Astrocyte (in vitro differentiated cells and primary cell): Measurements from ENCODE around the gene KLF15. TPM values are rescaled to one million over a fixed set of nuclear protein-coding genes. Genes with fewer than 3 reads are reported as not detected.

Experiments
- DNase-seq: peaks from one replicate; pipeline ENCODE4 v3.0.0-alpha.2; 2010; ENCODE audit warnings: low read depth
- FAIRE-seq: peaks from 2 replicates; lab custom pipeline; 2011; peaks lifted over from hg19 to GRCh38; lab: Jason Lieb, UNC
- H2AFZ ChIP-seq: 2 replicates; pipeline ENCODE4 v1.6.0; 2012; ENCODE audit warnings: low read depth, low read length, inconsistent platforms
- H3K27ac ChIP-seq: 2 replicates; pipeline ENCODE4 v1.5.1; 2011; ENCODE audit warnings: low read depth, low read length, inconsistent platforms
- H3K27me3 ChIP-seq: 2 replicates; pipeline ENCODE4 v1.6.0; 2011; ENCODE audit warnings: low read length, inconsistent platforms; ENCODE audit not compliant: insufficient read depth
- H3K36me3 ChIP-seq: 2 replicates; pipeline ENCODE4 v1.5.1; 2011; ENCODE audit warnings: low read length, inconsistent platforms; ENCODE audit not compliant: insufficient read depth
- H3K4me1 ChIP-seq: 2 replicates; pipeline ENCODE4 v1.5.1; 2011; ENCODE audit warnings: low read length, inconsistent platforms; ENCODE audit not compliant: insufficient read depth
- H3K4me2 ChIP-seq: 2 replicates; pipeline ENCODE4 v1.6.0; 2012; ENCODE audit warnings: low read length, inconsistent platforms
- H3K4me3 ChIP-seq: 2 replicates; pipeline ENCODE4 v1.5.1; 2011; ENCODE audit warnings: low read depth, mild to moderate bottlenecking, low read length, inconsistent platforms; ENCODE audit not compliant: insufficient read depth
- H3K79me2 ChIP-seq: 2 replicates; pipeline ENCODE4 v1.6.0; 2012; ENCODE audit warnings: mild to moderate bottlenecking, low read length, inconsistent platforms; ENCODE audit not compliant: insufficient read depth
- H3K9ac ChIP-seq: 2 replicates; pipeline ENCODE4 v1.6.0; 2012; ENCODE audit warnings: mild to moderate bottlenecking, low read length, inconsistent platforms
- H3K9me3 ChIP-seq: 2 replicates; pipeline ENCODE4 v1.5.1; 2012; ENCODE audit warnings: low read depth, mild to moderate bottlenecking, low read length, inconsistent platforms; ENCODE audit not compliant: insufficient read depth
- H4K20me1 ChIP-seq: 2 replicates; pipeline ENCODE4 v1.6.0; 2012; ENCODE audit warnings: low read length, inconsistent platforms; ENCODE audit not compliant: insufficient read depth
- H3K27ac Mint-ChIP-seq: one replicate; pipeline ENCODE4 v1.8.0; 2021; ENCODE audit warnings: mild to moderate bottlenecking, mixed read lengths; ENCODE audit not compliant: unreplicated experiment
- H3K27me3 Mint-ChIP-seq: one replicate; pipeline ENCODE4 v1.8.0; 2021; ENCODE audit warnings: low read depth, mixed read lengths; ENCODE audit not compliant: unreplicated experiment
- H3K36me3 Mint-ChIP-seq: one replicate; pipeline ENCODE4 v1.8.0; 2021; ENCODE audit warnings: low read depth, mixed read lengths; ENCODE audit not compliant: unreplicated experiment
- H3K4me1 Mint-ChIP-seq: one replicate; pipeline ENCODE4 v1.8.0; 2021; ENCODE audit warnings: low read depth, mixed read lengths; ENCODE audit not compliant: unreplicated experiment
- H3K4me3 Mint-ChIP-seq: one replicate; pipeline ENCODE4 v1.8.0; 2021; ENCODE audit warnings: mild to moderate bottlenecking, moderate library complexity, mixed read lengths; ENCODE audit not compliant: unreplicated experiment
- H3K9me3 Mint-ChIP-seq: one replicate; pipeline ENCODE4 v1.8.0; 2021; ENCODE audit warnings: mild to moderate bottlenecking, mixed read lengths; ENCODE audit not compliant: unreplicated experiment
- EZH2 ChIP-seq: IDR thresholded peaks from 2 replicates; pipeline ENCODE4 v1.6.1; 2012; ENCODE audit warnings: mild to moderate bottlenecking, low read length, inconsistent platforms; ENCODE audit not compliant: insufficient read depth
- total RNA-seq: library from RNA; stranded (reverse); gene quantifications from 2 replicates; pipeline ENCODE4 v1.2.1, GENCODE V29; 2021
- TF ChIP-seq, protein P1 (sequence below): IDR thresholded peaks from 2 replicates; pipeline ENCODE4 v1.5.1; 2011; ENCODE audit warnings: low read depth, mild to moderate bottlenecking, inconsistent platforms, low read length, moderate library complexity; ENCODE audit not compliant: insufficient read depth

KLF15 gene
- total RNA-seq, 1 donor from 2014 or later = 0.34 TPM

DNA sequence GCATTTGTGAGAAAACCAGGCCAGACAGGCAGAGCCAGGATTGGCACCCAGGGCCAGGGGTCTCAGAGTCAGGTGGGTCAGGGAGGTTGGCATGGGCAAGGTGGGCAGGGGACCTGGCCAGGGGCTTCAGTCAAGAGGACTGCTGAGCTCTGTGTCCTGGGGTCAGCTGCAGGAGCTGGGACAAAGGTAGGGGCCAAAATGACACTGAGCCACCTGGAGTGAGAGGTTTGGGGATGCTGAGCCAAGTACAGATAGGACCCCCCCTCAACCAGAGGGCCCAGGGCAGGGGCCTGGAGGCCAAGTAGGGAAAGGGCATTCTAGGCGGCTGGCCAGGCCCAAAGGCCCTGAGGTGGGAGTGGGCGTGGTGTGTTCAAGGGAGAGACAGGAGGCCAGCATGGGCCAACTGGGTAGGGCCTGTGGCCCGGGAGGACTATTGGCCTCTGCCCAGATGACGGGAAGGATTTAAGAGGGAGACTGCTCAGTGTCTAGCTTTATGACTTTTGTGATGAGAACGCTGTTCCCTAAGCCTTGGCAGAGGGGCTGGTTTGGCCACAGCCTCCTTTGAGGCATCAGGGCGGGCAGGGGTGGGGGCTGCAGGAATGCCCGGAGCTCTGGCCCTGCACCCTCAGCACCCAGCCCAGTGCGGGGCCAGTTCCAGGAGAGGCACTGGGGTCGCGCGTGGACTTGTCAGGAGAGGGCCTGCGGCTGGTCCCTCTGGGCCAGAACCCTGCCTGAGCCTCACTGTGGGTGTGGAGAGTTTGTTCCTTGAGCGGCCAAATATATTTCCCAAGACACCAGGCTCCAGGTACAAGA lies 40.6 kb upstream of the KLF15 start:
- peaks cover 48% of the 10 kb centered on the region for H3K27me3 Mint-ChIP-seq
- H3K9me3 Mint-ChIP-seq = no peaks in the 10 kb centered on the region
- H2AFZ ChIP-seq = no peak overlapping the region
- no peak overlapping the region for H3K27ac ChIP-seq
- H3K79me2 ChIP-seq = no peaks in the 10 kb centered on the region
- no peak for FAIRE-seq
- peaks cover 2% of the 10 kb centered on the region for H3K36me3 Mint-ChIP-seq
- no peak for TF ChIP-seq EZH2
- TF ChIP-seq, protein P1, sequence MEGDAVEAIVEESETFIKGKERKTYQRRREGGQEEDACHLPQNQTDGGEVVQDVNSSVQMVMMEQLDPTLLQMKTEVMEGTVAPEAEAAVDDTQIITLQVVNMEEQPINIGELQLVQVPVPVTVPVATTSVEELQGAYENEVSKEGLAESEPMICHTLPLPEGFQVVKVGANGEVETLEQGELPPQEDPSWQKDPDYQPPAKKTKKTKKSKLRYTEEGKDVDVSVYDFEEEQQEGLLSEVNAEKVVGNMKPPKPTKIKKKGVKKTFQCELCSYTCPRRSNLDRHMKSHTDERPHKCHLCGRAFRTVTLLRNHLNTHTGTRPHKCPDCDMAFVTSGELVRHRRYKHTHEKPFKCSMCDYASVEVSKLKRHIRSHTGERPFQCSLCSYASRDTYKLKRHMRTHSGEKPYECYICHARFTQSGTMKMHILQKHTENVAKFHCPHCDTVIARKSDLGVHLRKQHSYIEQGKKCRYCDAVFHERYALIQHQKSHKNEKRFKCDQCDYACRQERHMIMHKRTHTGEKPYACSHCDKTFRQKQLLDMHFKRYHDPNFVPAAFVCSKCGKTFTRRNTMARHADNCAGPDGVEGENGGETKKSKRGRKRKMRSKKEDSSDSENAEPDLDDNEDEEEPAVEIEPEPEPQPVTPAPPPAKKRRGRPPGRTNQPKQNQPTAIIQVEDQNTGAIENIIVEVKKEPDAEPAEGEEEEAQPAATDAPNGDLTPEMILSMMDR = no peak
- H3K4me2 ChIP-seq = no peak overlapping the region
- H3K4me1 Mint-ChIP-seq = no peaks in the 10 kb centered on the region
- no peaks in the 10 kb centered on the region for H3K36me3 ChIP-seq
- H3K9ac ChIP-seq = no peak overlapping the region
- DNase-seq = no peak
- no peaks in the 10 kb centered on the region for H3K4me1 ChIP-seq
- no peaks in the 10 kb centered on the region for H3K9me3 ChIP-seq
- no peak overlapping the region for H3K27ac Mint-ChIP-seq
- H3K4me3 Mint-ChIP-seq = no peak overlapping the region
- H3K4me3 ChIP-seq = no peak overlapping the region
- peaks cover 15% of the 10 kb centered on the region for H3K27me3 ChIP-seq
- no peaks in the 10 kb centered on the region for H4K20me1 ChIP-seq

DNA sequence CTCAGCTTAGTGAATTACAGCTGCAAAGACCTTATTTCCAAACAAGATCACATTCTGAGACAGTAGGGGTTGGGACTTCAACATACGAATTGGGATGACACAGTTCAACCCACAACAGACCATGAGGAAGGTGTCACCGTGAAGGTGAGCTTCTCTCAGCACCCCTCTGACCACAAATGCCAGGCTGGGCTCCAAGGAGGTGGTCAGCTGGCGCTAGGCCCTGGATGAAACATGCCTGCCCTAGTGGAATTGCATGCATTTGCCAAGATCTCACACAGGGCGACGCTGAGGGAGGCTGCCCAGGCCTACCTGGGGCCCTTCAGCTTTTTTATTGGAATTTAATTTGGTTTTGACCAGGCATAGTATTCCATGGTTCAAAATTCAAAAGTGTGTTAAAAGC lies 39.3 kb upstream of the KLF15 start:
- no peaks in the 10 kb centered on the region for H4K20me1 ChIP-seq
- H3K27me3 Mint-ChIP-seq = peaks cover 52% of the 10 kb centered on the region
- H3K4me1 Mint-ChIP-seq = no peaks in the 10 kb centered on the region
- no peak overlapping the region for H3K27ac ChIP-seq
- H3K9me3 Mint-ChIP-seq = no peaks in the 10 kb centered on the region
- peaks cover 2% of the 10 kb centered on the region for H3K36me3 Mint-ChIP-seq
- H3K4me2 ChIP-seq = no peak overlapping the region
- no peaks in the 10 kb centered on the region for H3K4me1 ChIP-seq
- no peak overlapping the region for H3K9ac ChIP-seq
- no peak overlapping the region for H3K4me3 Mint-ChIP-seq
- no peak overlapping the region for H3K27ac Mint-ChIP-seq
- H3K36me3 ChIP-seq = no peaks in the 10 kb centered on the region
- FAIRE-seq (no peak), DNase-seq (no peak)
- no peak overlapping the region for H3K4me3 ChIP-seq
- TF ChIP-seq EZH2 = no peak
- TF ChIP-seq, protein P1 = no peak
- H2AFZ ChIP-seq = no peak overlapping the region
- H3K79me2 ChIP-seq = no peaks in the 10 kb centered on the region
- no peaks in the 10 kb centered on the region for H3K9me3 ChIP-seq
- H3K27me3 ChIP-seq = peaks cover 19% of the 10 kb centered on the region

DNA sequence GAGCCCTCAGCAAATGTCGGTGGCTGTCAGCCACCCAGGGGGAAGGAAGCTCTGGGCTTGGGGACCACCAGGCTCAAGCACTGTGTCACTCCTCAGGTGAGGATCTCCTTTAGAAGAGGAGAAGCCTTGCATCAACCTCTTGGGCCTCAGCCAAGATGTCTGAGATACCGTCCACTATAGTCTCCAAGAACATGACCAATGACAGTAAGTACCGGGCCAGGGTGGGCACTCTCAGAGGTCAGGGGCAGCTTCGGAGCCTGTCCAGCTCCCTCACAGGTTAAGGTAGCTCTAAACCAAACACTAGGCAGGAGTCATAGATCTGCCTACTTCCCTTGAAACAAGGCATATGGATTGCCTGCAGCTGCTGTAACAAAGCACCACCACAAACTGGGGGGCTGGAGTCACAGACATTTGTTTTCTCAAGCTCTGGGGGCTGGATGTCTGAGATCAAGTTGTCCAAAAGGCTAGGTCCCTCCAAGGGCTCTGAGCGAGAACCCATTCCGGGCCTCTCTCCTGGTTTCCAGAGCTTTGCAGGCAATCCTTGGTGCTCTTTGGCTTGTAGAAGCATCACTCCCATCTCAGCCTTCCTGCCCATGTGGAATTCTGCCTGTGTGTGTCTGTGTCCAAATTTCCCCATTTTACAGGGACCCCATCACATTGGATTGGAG lies 38.8 kb upstream of the KLF15 start:
- no peak overlapping the region for H2AFZ ChIP-seq
- DNase-seq (no peak), FAIRE-seq (no peak)
- H3K4me3 Mint-ChIP-seq = no peak overlapping the region
- no peaks in the 10 kb centered on the region for H3K9me3 ChIP-seq
- H3K4me3 ChIP-seq = no peak overlapping the region
- H3K36me3 ChIP-seq = no peaks in the 10 kb centered on the region
- no peaks in the 10 kb centered on the region for H3K9me3 Mint-ChIP-seq
- no peaks in the 10 kb centered on the region for H4K20me1 ChIP-seq
- H3K36me3 Mint-ChIP-seq = no peaks in the 10 kb centered on the region
- H3K27me3 ChIP-seq = peaks cover 21% of the 10 kb centered on the region
- no peak overlapping the region for H3K9ac ChIP-seq
- H3K4me1 ChIP-seq = no peaks in the 10 kb centered on the region
- H3K27ac Mint-ChIP-seq = no peak overlapping the region
- no peaks in the 10 kb centered on the region for H3K79me2 ChIP-seq
- H3K27ac ChIP-seq = no peak overlapping the region
- TF ChIP-seq, protein P1 = no peak
- TF ChIP-seq EZH2 = no peak
- H3K27me3 Mint-ChIP-seq = peaks cover 58% of the 10 kb centered on the region
- no peak overlapping the region for H3K4me2 ChIP-seq
- no peaks in the 10 kb centered on the region for H3K4me1 Mint-ChIP-seq
